ENCODE results near the gene MCM9.

DNA sequence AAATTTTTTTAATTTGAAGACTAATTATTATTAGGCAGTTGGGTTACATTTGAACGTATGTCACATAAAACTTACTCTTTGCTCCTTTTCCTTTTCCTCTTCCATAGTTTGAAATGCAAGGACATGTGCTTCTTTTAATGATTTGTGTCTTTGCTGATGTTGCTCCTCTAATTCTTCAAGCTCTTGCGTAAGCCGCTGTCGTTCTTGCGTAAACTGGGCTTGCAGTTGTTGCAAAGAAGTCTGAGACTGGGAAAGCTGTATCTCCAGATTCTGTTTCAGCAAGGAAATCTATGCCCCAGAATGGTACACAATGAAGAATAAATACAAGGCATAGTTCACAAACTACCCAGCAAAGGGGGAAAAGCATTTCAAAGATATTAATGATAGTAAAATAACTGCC is 45.1 kb upstream of the MCM9 start:
- TF ChIP-seq, protein P1, sequence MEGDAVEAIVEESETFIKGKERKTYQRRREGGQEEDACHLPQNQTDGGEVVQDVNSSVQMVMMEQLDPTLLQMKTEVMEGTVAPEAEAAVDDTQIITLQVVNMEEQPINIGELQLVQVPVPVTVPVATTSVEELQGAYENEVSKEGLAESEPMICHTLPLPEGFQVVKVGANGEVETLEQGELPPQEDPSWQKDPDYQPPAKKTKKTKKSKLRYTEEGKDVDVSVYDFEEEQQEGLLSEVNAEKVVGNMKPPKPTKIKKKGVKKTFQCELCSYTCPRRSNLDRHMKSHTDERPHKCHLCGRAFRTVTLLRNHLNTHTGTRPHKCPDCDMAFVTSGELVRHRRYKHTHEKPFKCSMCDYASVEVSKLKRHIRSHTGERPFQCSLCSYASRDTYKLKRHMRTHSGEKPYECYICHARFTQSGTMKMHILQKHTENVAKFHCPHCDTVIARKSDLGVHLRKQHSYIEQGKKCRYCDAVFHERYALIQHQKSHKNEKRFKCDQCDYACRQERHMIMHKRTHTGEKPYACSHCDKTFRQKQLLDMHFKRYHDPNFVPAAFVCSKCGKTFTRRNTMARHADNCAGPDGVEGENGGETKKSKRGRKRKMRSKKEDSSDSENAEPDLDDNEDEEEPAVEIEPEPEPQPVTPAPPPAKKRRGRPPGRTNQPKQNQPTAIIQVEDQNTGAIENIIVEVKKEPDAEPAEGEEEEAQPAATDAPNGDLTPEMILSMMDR (IDR thresholded peaks at IDR 0.05; ENCODE audit: insufficient read depth, low read depth, low read length) = no peak
- no peak for TF ChIP-seq EZH2 (IDR thresholded peaks at IDR 0.05; ENCODE audit: insufficient read depth, low read length)

All from astrocyte (in vitro differentiated cells and primary cell).